IMR-90 (cell line): ENCODE results near the gene CGB5. TPM values are rescaled to one million over a fixed set of nuclear protein-coding genes. Genes with fewer than 3 reads are reported as not detected.
"Not testable (repeated sequence)": the region's sequence is repeated elsewhere in the genome, so short reads cannot be mapped to it uniquely, and the experiment has no call there.

Source experiments
- ATAC-seq: fragments of 200-7000 bp; cut with Tn5 transposase; 2 replicates; pipeline ENCODE4 v1.9.1; 2020; ENCODE audit warnings: low read depth, mild to moderate bottlenecking, moderate library complexity
- BruUV-seq: library from RNA; stranded (reverse); fragments of 400-500 nt; replicated peaks from 2 replicates; lab custom pipeline; 2021; lab: Mats Ljungman, UMichigan
- CTCF ChIA-PET: fragments of 300-600 bp; formaldehyde crosslinking; extraction: SDS; loops from one replicate; lab custom pipeline; 2021; ENCODE audit warnings: antibody characterized with exemption; lab: Yijun Ruan, JAX
- POLR2A ChIA-PET: fragments of 300-600 bp; sonication (Branson Sonifier 250); formaldehyde crosslinking; loops from one replicate; lab custom pipeline; 2022; ENCODE audit warnings: antibody characterized with exemption; ENCODE audit not compliant: unreplicated experiment; lab: Charles Lee
- DNase-seq: peaks from one replicate; pipeline ENCODE4 v3.0.0; 2013
- H2AFZ ChIP-seq: replicated peaks from 2 replicates; pipeline ENCODE3; 2013; ENCODE audit warnings: low read length, mild to moderate bottlenecking; ENCODE audit not compliant: poor library complexity
- H2AK5ac ChIP-seq: 2 replicates; pipeline ENCODE4 v1.6.1; 2013; ENCODE audit warnings: low read depth, low read length, inconsistent platforms
- H2AK9ac ChIP-seq: replicated peaks from 2 replicates; pipeline ENCODE3; 2013; ENCODE audit warnings: mild to moderate bottlenecking, low read depth, low read length, moderate library complexity; ENCODE audit not compliant: poor library complexity
- H2BK120ac ChIP-seq: 2 replicates; pipeline ENCODE4 v1.6.1; 2013; ENCODE audit warnings: low read depth, low read length, inconsistent platforms
- H2BK15ac ChIP-seq: 3 replicates; pipeline ENCODE4 v1.6.1; 2013; ENCODE audit warnings: low read depth, low read length, inconsistent platforms
- H2BK20ac ChIP-seq: 2 replicates; pipeline ENCODE4 v1.6.1; 2013; ENCODE audit warnings: low read depth, mild to moderate bottlenecking, inconsistent platforms, low read length, moderate library complexity
- H2BK5ac ChIP-seq: 2 replicates; pipeline ENCODE4 v1.6.1; 2013; ENCODE audit warnings: mild to moderate bottlenecking, low read depth, low read length, inconsistent platforms; ENCODE audit not compliant: poor library complexity, severe bottlenecking
- H3K14ac ChIP-seq: replicated peaks from 2 replicates; pipeline ENCODE4 v1.6.1; 2013; ENCODE audit warnings: low read depth, low read length, inconsistent platforms
- H3K18ac ChIP-seq: 2 replicates; pipeline ENCODE4 v1.6.1; 2013; ENCODE audit warnings: low read depth, low read length, control low read depth
- H3K23ac ChIP-seq: 2 replicates; pipeline ENCODE4 v1.6.1; 2013; ENCODE audit warnings: low read depth, low read length, inconsistent platforms
- H3K27ac ChIP-seq: 2 replicates; pipeline ENCODE4 v1.5.1; 2013; ENCODE audit warnings: mild to moderate bottlenecking, control low read depth, low read length; ENCODE audit not compliant: insufficient read depth
- H3K27me3 ChIP-seq: 2 replicates; pipeline ENCODE4 v1.6.1; 2013; ENCODE audit warnings: low read length; ENCODE audit not compliant: control insufficient read depth, insufficient read depth
- H3K36me3 ChIP-seq: 2 replicates; pipeline ENCODE4 v1.6.1; 2013; ENCODE audit warnings: low read length, mixed read lengths; ENCODE audit not compliant: control insufficient read depth, insufficient read depth
- H3K4ac ChIP-seq: 2 replicates; pipeline ENCODE4 v1.6.1; 2013; ENCODE audit warnings: low read depth, low read length, inconsistent platforms
- H3K4me1 ChIP-seq: 2 replicates; pipeline ENCODE4 v1.6.1; 2013; ENCODE audit warnings: low read length, mixed read lengths; ENCODE audit not compliant: control insufficient read depth, insufficient read depth
- H3K4me2 ChIP-seq: 2 replicates; pipeline ENCODE4 v1.6.1; 2013; ENCODE audit warnings: low read depth, mild to moderate bottlenecking, control low read depth, low read length, moderate library complexity
- H3K4me3 ChIP-seq: 2 replicates; pipeline ENCODE4 v1.5.1; 2013; ENCODE audit warnings: low read depth, mild to moderate bottlenecking, control low read depth, low read length, moderate library complexity; ENCODE audit not compliant: insufficient read depth
- H3K56ac ChIP-seq: 2 replicates; pipeline ENCODE4 v1.6.1; 2013; ENCODE audit warnings: low read length, inconsistent platforms; ENCODE audit not compliant: insufficient read depth; ENCODE audit errors: extremely low read depth
- H3K79me1 ChIP-seq, 2 experiments: 2 replicates each; pipeline ENCODE4 v1.6.1; 2013; ENCODE audit warnings: low read length in 2 of 2, inconsistent platforms in 1 of 2, low read depth in 1 of 2
- H3K9ac ChIP-seq: 2 replicates; pipeline ENCODE4 v1.6.1; 2013; ENCODE audit warnings: low read depth, low read length, control low read depth
- H3K9me1 ChIP-seq: 2 replicates; pipeline ENCODE4 v1.6.1; 2013; ENCODE audit warnings: low read length, inconsistent platforms; ENCODE audit not compliant: insufficient read depth
- H3K9me3 ChIP-seq: 2 replicates; pipeline ENCODE4 v1.6.1; 2013; ENCODE audit warnings: low read length; ENCODE audit not compliant: control insufficient read depth, insufficient read depth
- H4K20me1 ChIP-seq: 2 replicates; pipeline ENCODE4 v1.6.1; 2013; ENCODE audit warnings: low read length, inconsistent platforms; ENCODE audit not compliant: insufficient read depth
- H4K5ac ChIP-seq: 2 replicates; pipeline ENCODE4 v1.6.1; 2013; ENCODE audit warnings: mild to moderate bottlenecking, low read depth, low read length, control low read depth
- H4K8ac ChIP-seq, 2 experiments: 2 replicates each; pipeline ENCODE4 v1.6.1; 2013; ENCODE audit warnings: low read depth in 2 of 2, low read length in 2 of 2, control low read depth in 1 of 2, inconsistent platforms in 1 of 2
- H4K91ac ChIP-seq: 2 replicates; pipeline ENCODE4 v1.6.1; 2013; ENCODE audit warnings: low read depth, low read length, inconsistent platforms; ENCODE audit not compliant: insufficient read depth
- whole genome bisulfite sequencing, 2 experiments: methylation state at CpG; one replicate each; pipeline versions ENCODE4 v1.1.5 to v1.1.7; 2013; ENCODE audit warnings: missing lambda C conversion rate in 2 of 2; ENCODE audit not compliant: insufficient read length in 1 of 2; ENCODE audit errors: extremely low coverage in 2 of 2; 5-methylcytosine and 5-hydroxymethylcytosine counted together
- dilution Hi-C: fragments of 300-500 bp; cut with HindIII; formaldehyde crosslinking; loops from one replicate; pipeline ENCODE4 v1.14.3; 2018; ENCODE audit warnings: low sequenced_read_pairs; ENCODE audit not compliant: unreplicated experiment
- in situ Hi-C: fragments of 300-500 bp; cut with MboI; formaldehyde crosslinking; loops from 3 replicates; pipeline ENCODE4 v1.14.3; 2019; ENCODE audit warnings: low sequenced_read_pairs, inconsistent platforms, mixed read lengths
- intact Hi-C: fragments of 100-400 bp; cut with micrococcal nuclease; formaldehyde crosslinking; loops from 2 replicates; pipeline ENCODE4 v1.10.0; 2022
- polyA plus RNA-seq, 3 experiments: library from polyadenylated mRNA; depleted of rRNA; stranded (reverse); fragments of >200 nt; gene quantifications; 2 replicates each; pipeline ENCODE4 v1.2.3, GENCODE V29; 2012; ENCODE audit warnings: low replicate concordance in 1 of 3
- total RNA-seq: library from RNA; depleted of rRNA; stranded (reverse); fragments of >200 nt; gene quantifications from 2 replicates; pipeline ENCODE4 v1.2.3, GENCODE V29; 2012

Gene CGB5
- total and polyA plus RNA-seq, 2 of the 4 experiments (the other 2 are of a cell fraction): not detected

- Histone ChIP-seq H3K14ac (peak overlapping the region; percentile 68), H2AFZ (peak overlapping the region; percentile 95), H2AK5ac (peak overlapping the region; percentile 39), H4K5ac (peak overlapping the region; percentile 17; the same call in 1 of the 2 replicates), H4K91ac (peak overlapping the region; percentile 62; the same call in 1 of the 2 replicates), H3K4me2 (peak overlapping the region; percentile 84), H3K4ac (peak overlapping the region; percentile 16; the same call in 1 of the 2 replicates), H4K8ac (peak overlapping the region in 1 of 2 experiments; percentile 60; a peak in 2 of 4 replicates), H2AK9ac (peak overlapping the region; percentile 60), H2BK120ac (0 out of 2 replicates have a peak overlapping the region, but pooled peaks have one; percentile 34), H3K4me3 (peak overlapping the region; percentile 61), H3K23ac (peak overlapping the region; percentile 89)
- H3K9ac ChIP-seq, H3K36me3 ChIP-seq, ATAC-seq, H3K27ac ChIP-seq, H3K18ac ChIP-seq, H2BK20ac ChIP-seq, DNase-seq, H3K27me3 ChIP-seq, H3K56ac ChIP-seq, H3K4me1 ChIP-seq, H3K9me3 ChIP-seq, H2BK5ac ChIP-seq, H2BK15ac ChIP-seq, H4K20me1 ChIP-seq, in situ Hi-C loops, H3K79me1 ChIP-seq, dilution Hi-C loops, BruUV-seq, POLR2A ChIA-PET, H3K9me1 ChIP-seq: not testable (repeated sequence)
- WGBS, 2 experiments: 16% methylated on average over 6 of the region's 34 CpGs; no CpG with 5 or more reads in 1 of the 2 experiments
- CTCF ChIA-PET: interaction anchor here (0.6 to 0.8 kb wide), 3 partner anchors 18 to 64 kb away, joined by 3 read pairs; partner anchors contain the start of genes GYS1 and RUVBL2
- intact Hi-C loops: loop anchor here (5.0 kb wide), 1 partner anchor 65 kb away; the partner anchor contains the start of genes GYS1 and RUVBL2
Measured at GRCh38 chr19:49056902-49057596, 13.4 kb downstream of the CGB5 start.
